Subcutaneous adipose tissue (tissue), 4 donors: ENCODE measurements around the gene SLC9A2. TPM values are rescaled to one million over a fixed set of nuclear protein-coding genes. Genes with fewer than 3 reads are reported as not detected.

Experiments used
- CTCF ChIP-seq: fragments of 450-650 bp; IDR thresholded peaks from one replicate; pipeline ENCODE4 v1.5.1; 2016; ENCODE audit warnings: low read depth, mild to moderate bottlenecking, control low read depth, antibody characterized with exemption, moderate library complexity
- total RNA-seq, 4 donors: library from RNA; depleted of rRNA; stranded (reverse); fragments of >200 nt; gene quantifications; one replicate each; pipeline ENCODE4 v1.1.0, GENCODE V29; 2016

Gene SLC9A2
- total RNA-seq, 4 donors from 2014 or later = under 0.01 to 0.49 (median 0.17) TPM; not detected in 1

GRCh38 chr2:102636283-102636907 is 17.0 kb downstream of the SLC9A2 start:
- no peak for TF ChIP-seq CTCF

DNA sequence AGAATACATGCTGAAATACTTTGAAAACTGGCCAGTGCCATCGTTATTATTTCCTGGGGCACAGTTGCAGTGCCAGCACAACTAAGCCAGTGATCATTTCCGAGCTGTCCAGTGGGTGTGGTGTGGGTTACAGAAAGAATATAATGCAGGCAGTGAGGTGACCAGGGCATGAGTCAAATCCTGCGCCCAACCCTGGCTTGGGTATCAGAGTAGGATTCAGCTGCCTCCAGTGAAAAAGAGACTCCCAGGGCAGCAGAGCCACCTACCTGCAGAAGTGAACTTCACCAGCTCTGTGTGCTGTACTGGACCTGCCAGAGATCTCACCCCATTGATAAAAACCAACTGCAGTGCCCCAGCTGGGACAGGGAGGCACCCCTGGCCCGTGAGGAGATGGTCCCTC is 18.0 kb downstream of the SLC9A2 start:
- TF ChIP-seq CTCF = no peak

- no peak for TF ChIP-seq CTCF
Observed at GRCh38 chr2:102639429-102639828, 20.1 kb downstream of the SLC9A2 start.

DNA sequence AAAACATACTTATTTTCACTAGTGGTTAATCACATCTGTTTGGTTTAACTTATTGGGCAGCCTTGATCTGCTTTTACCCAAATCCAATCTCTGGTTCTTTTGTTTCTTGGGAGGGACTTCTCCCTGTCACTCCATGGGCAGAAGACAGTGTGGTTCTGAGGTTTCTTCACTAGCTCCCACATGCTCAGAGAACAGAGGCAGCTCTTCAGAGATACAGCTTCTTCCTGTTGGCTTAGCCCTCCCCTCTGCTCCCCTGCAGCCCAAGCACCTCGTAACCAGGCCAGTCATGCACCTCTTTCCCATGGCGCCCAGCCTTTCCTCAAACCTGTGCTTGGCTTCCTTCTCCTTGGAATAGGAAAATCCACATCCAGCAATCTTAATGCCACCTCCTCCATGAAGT is 32.8 kb downstream of the SLC9A2 start:
- no peak for TF ChIP-seq CTCF

DNA sequence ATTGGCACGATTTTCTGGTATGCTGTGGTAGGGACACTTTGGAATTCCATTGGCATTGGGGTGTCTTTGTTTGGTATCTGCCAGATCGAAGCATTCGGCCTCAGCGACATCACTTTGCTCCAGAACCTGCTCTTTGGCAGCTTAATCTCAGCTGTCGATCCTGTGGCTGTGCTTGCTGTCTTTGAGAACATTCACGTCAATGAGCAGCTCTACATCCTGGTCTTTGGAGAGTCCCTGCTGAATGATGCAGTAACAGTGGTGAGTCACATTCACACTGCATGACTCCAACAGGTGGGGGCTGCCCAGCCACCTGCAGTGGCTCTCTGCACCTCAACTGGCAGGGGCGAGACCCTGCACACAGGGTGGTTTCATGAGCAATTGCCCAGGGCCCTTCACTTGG is 38.4 kb downstream of the SLC9A2 start:
- no peak for TF ChIP-seq CTCF

- no peak for TF ChIP-seq CTCF
Observed at GRCh38 chr2:102660070-102660469, 40.7 kb downstream of the SLC9A2 start.

- no peak for TF ChIP-seq CTCF
Observed at GRCh38 chr2:102660574-102660973, 41.2 kb downstream of the SLC9A2 start.
